ENCODE data around the gene PNO1.

PNO1 gene

DNA sequence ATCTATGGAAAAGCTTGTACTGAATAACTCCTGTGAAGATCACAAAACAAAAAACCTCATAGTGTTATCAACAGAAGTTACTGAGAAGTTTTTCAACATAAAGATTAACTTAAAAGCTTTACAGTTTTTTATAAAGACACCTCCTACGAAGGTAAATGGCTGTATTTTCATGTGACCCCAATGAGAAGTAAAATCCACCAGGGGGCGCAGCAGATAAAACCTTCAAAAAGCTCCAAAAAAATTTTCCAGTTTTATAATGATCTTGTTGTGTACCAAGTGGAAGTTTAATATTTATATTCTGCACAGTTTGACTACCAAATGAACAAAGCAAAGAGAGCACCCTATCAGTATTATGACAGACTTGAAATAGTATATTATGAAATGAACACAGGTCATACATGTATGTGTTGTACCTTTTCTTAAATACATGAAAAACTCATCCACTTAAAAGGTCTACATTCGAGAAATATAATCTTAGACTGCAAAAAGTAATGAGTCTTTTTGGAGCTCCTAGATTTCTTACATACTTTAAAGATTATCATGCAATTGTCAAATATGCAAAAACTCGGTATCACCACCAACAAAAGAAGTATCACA is 38.5 kb downstream of the PNO1 start:
- no peak for DNase-seq

DNA sequence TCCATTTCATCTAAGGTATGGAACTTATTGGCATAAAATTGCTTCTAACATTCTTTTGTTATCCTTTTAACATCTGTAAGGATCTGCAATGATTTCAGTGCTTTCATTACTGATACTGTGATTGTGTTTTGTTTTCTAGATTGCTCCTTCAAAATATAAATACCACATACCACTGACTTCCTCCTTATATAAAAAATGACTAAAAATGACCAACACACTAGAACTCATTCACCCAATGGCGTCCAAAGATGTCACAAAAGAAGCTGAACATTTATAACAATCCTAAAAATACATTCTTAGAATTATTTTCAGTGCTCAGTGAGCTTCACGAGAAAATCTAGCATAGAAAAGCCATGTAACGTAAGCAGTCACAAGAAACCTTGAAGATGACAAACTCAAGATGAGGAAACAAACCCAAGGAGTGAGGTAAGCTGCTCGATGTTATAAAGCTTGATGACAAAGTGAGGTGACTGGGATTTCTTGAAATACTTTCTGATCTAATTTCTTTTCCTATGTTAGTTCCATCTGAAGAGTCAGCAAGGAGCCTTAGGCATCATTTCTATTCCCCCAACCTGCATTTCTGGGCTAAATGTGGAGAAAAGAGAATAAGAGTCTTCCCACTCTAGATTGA is 42.6 kb downstream of the PNO1 start:
- no peak for DNase-seq

DNA sequence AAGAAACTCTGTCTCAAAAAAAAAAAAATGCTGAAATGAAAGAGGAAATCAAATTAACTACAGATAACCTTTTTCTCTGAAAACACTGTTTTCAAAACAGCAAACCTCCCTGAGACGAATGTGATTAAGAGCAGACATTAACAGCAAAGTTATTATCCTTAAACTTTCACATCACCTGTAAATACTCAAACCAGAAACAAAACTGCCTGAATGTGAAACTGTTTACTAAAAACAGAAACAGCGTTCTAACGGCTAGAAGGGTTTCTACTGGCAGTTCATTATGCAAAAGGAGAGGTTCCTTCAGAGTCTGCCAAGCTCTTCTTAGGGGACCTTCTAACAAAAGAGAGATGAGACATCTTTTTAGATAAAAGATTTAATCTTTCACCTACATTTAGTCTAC is 45.9 kb downstream of the PNO1 start:
- no peak for DNase-seq

DNA sequence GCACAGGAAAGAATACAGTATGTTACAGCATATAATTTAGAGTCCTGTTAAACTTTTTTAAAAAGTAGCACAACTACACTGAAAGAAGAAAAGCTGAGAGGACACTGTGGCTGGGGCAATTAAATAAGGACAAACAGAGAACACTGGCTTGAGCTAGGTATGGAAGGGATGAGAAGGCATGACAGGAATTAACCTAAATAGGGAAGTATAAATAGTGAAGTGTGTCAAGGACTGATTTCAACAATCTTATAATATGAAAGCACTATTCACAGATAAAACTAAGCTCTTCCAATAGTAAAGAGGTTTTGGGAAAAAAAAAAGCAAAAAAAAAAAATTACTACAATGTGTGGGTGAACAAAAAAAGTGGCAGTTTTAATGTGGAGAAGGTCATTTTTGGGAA is 49.1 kb downstream of the PNO1 start:
- no peak for DNase-seq

DNA sequence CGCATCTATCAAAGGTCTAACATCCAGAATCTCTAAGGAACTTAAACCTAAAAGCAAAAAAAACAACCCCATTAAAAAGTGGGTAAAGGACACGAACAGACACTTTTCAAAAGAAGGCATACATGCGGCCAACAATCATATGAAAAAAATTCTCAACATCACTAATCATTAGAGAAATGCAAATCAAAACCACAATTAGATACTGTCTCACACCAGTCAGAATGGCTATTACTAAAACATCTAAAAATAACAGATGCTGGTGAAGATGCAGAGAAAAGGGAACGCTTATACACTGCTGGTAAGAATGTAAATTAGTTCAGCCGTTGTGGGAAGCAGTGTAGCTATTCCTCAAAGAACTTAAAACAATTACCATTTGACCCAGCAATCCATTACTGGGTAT is 56.7 kb downstream of the PNO1 start:
- DNase-seq = no peak

DNA sequence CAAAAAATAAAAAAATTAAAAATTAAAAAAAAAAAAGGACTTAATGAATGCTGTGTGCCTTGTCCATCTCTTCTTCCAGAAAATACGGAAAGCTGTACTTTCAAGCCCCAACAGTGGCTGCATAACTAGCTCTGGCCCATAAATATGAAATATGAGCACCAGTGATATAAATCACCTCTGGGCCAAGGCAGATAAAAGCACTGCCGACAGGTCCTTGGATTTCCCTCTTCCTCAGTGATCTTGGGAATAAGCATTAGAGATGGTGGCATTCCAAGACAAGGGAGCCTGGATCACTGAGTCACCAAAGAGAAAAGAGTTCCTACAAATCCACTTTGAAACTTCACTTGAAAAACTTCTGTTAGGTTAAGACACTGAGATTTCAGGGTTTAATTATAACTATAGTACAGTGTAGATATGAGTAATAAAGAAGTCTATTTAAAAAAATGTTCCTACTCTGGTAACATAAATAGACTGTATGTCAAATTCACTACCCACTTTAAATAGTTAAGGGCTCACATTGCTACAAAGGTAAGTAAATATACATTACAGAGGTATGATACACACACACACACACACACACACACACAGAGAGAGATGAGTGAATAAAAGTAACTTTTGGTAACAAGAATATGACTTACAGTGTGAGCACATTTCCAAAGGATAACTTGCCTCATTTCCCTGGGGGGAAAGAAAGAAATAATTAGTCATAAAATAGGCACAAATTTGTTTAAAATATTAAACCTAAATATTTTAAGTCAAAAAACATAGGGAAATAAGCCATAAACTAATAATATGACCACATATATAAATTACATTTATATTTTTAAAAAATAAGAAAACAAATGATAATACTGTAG is 59.0 kb downstream of the PNO1 start:
- DNase-seq = no peak

DNA sequence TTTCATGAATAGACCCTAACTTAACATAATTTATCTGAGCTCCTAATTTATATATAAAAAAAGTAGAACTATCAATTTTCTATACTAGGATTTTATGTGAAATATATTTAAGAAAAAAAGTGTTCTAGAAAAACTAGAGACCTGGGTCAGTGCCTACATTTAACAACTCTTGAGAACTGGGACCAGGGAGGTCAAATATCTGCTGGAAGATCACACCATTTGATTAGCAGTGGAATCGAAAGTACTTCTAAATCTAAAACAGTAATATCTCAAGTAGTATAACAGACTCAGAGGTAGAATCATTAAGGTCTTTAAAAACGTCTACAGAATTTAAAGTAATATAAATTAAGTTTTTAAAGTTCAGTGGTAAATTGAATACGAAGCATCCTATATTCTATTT is 60.0 kb downstream of the PNO1 start:
- no peak for DNase-seq

DNA sequence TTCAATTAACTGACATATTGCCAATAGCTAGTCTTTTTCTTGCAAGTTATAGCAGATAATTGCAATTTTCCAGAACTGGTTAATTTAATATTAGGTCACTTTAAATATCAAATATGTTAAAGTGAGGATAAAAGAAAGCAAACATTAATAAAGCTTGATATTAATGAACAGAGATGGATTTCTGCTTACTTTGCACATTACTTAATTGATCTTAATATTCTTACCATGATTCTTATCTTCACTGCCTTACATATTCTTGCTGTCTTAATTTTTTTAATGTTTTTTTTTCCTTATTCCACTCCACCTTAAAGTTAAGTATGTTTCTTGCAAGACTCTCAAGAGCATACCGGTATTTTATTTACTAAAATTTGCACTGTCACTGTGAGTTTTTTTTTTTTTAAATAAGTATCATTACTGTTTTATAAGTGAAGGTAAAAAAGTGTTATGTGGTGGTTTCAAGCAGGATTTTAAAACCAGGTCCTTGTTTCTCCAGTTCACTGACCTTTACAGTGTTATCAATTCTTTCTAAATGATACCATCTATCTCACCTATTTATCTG is 60.7 kb downstream of the PNO1 start:
- DNase-seq = no peak

DNA sequence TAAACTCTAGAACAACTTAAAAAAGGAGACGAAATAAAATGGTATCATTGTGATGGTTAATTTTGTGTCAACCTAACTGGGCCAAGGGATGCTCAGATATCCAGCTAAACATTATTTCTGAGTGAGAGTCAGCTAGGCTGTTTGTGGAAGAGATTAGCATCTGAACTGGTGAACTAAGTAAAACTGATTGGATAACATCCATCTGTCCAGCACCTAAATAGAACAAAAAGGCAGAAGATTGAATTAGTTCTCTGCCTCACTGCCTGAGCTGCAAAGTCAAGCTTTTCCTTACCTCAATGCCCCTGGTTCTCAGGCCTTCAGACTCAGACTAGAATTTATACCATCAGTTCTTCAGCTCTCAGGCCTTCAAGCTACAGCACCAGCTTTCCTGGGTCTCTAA is 64.6 kb downstream of the PNO1 start:
- DNase-seq = no peak

DNA sequence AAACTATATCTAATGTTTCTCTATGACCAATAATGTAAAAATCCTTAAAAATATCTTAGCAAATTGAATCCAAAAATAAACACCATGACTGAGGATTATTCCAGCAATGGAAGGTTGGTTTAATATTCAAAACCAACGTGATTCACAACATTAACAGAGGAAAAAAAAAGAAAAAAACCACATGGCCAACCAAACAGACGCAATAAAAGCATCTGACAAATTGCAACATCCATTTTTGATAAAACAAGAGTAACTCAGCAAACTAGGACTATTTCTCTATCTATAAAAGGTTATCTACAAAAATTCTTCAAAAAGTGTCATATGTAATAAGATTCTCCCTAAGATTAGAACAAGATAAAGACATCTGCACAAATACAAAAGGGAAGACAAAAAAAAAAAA is 65.7 kb downstream of the PNO1 start:
- no peak for DNase-seq

DNA sequence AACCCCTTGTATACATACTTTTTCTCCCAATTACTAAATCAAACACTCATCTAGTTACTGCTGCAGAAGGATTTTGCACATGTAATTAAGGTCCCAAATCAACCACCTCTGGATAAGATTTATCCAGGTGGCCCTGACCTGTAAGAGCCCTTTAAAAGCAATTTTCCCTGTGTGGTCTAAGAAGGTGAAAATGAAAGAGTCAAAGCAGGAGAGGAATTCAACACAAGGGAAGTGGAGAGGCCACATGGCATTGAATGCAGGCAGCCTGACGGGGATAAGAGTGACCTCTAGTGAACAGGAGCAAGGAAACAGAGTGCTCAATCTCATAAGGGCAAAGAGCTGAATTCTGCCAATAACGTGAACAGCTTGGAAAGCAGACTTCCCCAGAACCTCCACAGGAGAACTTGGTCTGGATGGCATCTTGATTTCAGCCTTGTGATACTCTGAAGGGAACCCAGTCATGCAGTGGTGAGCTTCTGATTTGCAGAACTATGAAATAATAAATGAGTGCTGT is 67.5 kb downstream of the PNO1 start:
- peak; percentile 16 for DNase-seq

Data from GDM1 (cell line).